Panc1 (cell line): ENCODE results near the gene PIAS4.

Experiments
- POLR2AphosphoS5 ChIP-seq: IDR thresholded peaks from 2 replicates; pipeline ENCODE4 v1.6.1; 2012; ENCODE audit warnings: mild to moderate bottlenecking, low read depth, low read length, moderate library complexity
- TCF7L2 ChIP-seq: IDR thresholded peaks from 2 replicates; pipeline ENCODE4 v1.6.1; 2011; ENCODE audit warnings: mild to moderate bottlenecking, low read depth, low read length, inconsistent platforms
- TF ChIP-seq, protein P1 (sequence below): fragments of 450-650 bp; IDR thresholded peaks from 2 replicates; pipeline ENCODE4 v1.5.1; 2017; ENCODE audit warnings: mild to moderate bottlenecking

DNA sequence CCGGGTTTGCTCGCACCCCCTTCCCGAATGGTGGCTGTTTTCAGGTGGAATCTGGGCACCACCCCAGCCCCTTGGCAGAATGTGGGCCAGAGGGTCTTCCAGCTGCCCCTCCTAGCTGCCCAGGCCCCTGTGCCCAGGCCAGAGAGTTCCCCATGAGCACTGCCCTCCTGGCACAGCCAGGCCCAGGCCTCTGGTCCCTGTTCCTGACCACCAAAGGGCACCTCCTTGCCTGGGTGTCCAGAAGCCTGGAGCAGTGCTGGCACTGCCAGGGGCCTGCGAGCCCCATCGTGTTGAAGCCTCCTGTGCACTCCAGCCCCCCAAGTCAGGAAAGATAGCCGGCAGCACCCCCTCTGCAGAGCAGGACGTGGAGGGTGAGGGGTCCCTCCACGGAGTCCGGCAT, 23.4 kb downstream of the PIAS4 start:
- TF ChIP-seq, protein P1, sequence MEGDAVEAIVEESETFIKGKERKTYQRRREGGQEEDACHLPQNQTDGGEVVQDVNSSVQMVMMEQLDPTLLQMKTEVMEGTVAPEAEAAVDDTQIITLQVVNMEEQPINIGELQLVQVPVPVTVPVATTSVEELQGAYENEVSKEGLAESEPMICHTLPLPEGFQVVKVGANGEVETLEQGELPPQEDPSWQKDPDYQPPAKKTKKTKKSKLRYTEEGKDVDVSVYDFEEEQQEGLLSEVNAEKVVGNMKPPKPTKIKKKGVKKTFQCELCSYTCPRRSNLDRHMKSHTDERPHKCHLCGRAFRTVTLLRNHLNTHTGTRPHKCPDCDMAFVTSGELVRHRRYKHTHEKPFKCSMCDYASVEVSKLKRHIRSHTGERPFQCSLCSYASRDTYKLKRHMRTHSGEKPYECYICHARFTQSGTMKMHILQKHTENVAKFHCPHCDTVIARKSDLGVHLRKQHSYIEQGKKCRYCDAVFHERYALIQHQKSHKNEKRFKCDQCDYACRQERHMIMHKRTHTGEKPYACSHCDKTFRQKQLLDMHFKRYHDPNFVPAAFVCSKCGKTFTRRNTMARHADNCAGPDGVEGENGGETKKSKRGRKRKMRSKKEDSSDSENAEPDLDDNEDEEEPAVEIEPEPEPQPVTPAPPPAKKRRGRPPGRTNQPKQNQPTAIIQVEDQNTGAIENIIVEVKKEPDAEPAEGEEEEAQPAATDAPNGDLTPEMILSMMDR = no peak
- TF ChIP-seq POLR2AphosphoS5 (no peak), TCF7L2 (no peak)
